SKM-1 treated with dmso at 0.1 percent for 144 hours (cell line): ENCODE results near the gene SLC2A4RG.
A peak's percentile ranks its signal among the peaks of the same experiment; 100 is the strongest.

Source experiments
- DNase-seq: peaks from one replicate; lab custom pipeline; 2025; ENCODE audit not compliant: unreplicated experiment; lab: John Stamatoyannopoulos, UW

SLC2A4RG gene

GRCh38 chr20:63699466-63700198 lies 39.9 kb upstream of the SLC2A4RG start:
- no peak for DNase-seq

GRCh38 chr20:63700199-63701050 lies 39.2 kb upstream of the SLC2A4RG start:
- DNase-seq: no peak

GRCh38 chr20:63701051-63701328 lies 38.6 kb upstream of the SLC2A4RG start:
- no peak for DNase-seq

- no peak for DNase-seq
Measured at GRCh38 chr20:63701329-63702035, 38.1 kb upstream of the SLC2A4RG start.

- DNase-seq: no peak
Measured at GRCh38 chr20:63702036-63702665, 37.4 kb upstream of the SLC2A4RG start.

GRCh38 chr20:63702751-63703470 lies 36.7 kb upstream of the SLC2A4RG start:
- no peak for DNase-seq

GRCh38 chr20:63703471-63703975 lies 36.1 kb upstream of the SLC2A4RG start:
- DNase-seq: no peak

- no peak for DNase-seq
Measured at GRCh38 chr20:63703976-63704748, 35.4 kb upstream of the SLC2A4RG start.

- DNase-seq: no peak
Measured at GRCh38 chr20:63704749-63705117, 34.8 kb upstream of the SLC2A4RG start.

GRCh38 chr20:63705232-63706026 lies 34.1 kb upstream of the SLC2A4RG start:
- DNase-seq: no peak

GRCh38 chr20:63706027-63706695 lies 33.4 kb upstream of the SLC2A4RG start:
- no peak for DNase-seq

- no peak for DNase-seq
Measured at GRCh38 chr20:63706852-63707557, 32.6 kb upstream of the SLC2A4RG start.

- DNase-seq: peak; percentile 84
Measured at GRCh38 chr20:63707558-63708300, 31.8 kb upstream of the SLC2A4RG start, which contains the start of the genes ARFRP1 and ZGPAT. TSS of gene ARFRP1 (minus strand) at chr20:63707976. CDS start at chr20:63707091, 885 bp downstream. TSS of gene ZGPAT (plus strand) at chr20:63708039. CDS start at chr20:63708581, 542 bp downstream.

GRCh38 chr20:63708301-63709148 lies 31.1 kb upstream of the SLC2A4RG start:
- DNase-seq: no peak

- no peak for DNase-seq
Measured at GRCh38 chr20:63709149-63709527, 30.4 kb upstream of the SLC2A4RG start.

GRCh38 chr20:63711085-63711645 lies 28.4 kb upstream of the SLC2A4RG start:
- no peak for DNase-seq
